ENCODE measurements around the gene HGS. TPM values are rescaled to one million over a fixed set of nuclear protein-coding genes. Genes with fewer than 3 reads are reported as not detected.

HGS gene
- total RNA-seq, 1 donor from 2014 or later = 142 TPM

- H3K4me1 Mint-ChIP-seq (ENCODE audit: unreplicated experiment) = peaks cover 9% of the 10 kb centered on the region
- no peak for TF ChIP-seq CTCF (IDR thresholded peaks at IDR 0.05; ENCODE audit: unreplicated experiment)
- peaks cover 8% of the 10 kb centered on the region for H3K27me3 Mint-ChIP-seq (ENCODE audit: unreplicated experiment)
- no peak overlapping the region for H3K4me3 Mint-ChIP-seq (ENCODE audit: unreplicated experiment)
- H3K27ac Mint-ChIP-seq (ENCODE audit: unreplicated experiment) = no peak overlapping the region
- no peaks in the 10 kb centered on the region for H3K9me3 Mint-ChIP-seq (ENCODE audit: unreplicated experiment)
- no peaks in the 10 kb centered on the region for H3K36me3 Mint-ChIP-seq (ENCODE audit: low read depth, unreplicated experiment)
- no peak for DNase-seq (ENCODE audit: low spot score)
Measured at GRCh38 chr17:81715107-81715871, 31.5 kb downstream of the HGS start.

DNA sequence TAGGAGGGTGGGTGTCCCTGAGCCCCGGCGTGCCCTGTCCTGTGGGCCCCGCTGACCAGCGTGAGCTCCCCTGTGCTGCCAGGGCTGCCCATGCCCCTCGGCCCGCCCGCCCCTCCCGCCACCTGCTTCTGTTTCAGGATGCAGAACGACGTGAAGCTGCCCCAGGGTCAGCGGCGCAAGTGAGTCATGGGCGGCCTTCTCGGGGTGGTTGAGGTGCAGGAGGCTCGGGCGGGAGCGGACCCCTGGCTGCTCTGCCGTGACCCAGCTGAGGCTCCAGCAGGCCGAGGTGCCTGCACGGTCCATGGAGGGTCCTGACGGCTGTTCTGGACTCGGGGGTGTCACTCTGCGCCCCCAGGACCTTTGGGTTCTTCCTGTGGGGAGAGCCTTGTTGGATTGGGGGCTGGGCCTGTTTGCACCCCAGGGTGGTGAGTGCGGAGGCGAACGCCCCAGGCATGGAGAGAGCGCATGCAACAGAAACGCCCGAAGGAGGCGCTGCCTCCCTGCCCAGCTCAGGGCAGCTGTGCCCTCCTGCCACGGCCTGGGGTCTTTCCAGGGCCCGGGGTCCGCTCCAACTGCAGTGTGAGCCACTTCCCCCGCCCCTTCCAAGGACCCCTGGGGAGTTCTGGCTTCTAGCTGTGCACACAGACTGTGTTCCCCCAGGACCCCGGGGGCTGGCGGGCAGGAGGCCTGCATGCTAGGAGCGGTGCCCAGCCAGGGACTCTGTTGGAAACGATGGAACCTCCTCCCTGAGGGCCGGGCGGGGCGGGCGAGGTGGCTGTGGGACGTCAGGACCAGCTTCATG lies 32.3 kb downstream of the HGS start:
- Mint-ChIP-seq H3K27ac (ENCODE audit: unreplicated experiment) (no peak overlapping the region), H3K9me3 (ENCODE audit: unreplicated experiment) (no peaks in the 10 kb centered on the region), H3K4me1 (ENCODE audit: unreplicated experiment) (peaks cover 4% of the 10 kb centered on the region), H3K36me3 (ENCODE audit: low read depth, unreplicated experiment) (no peaks in the 10 kb centered on the region), H3K4me3 (ENCODE audit: unreplicated experiment) (no peak overlapping the region), H3K27me3 (ENCODE audit: unreplicated experiment) (peaks cover 5% of the 10 kb centered on the region)
- no peak for TF ChIP-seq CTCF (IDR thresholded peaks at IDR 0.05; ENCODE audit: unreplicated experiment)
- no peak for DNase-seq (ENCODE audit: low spot score)

DNA sequence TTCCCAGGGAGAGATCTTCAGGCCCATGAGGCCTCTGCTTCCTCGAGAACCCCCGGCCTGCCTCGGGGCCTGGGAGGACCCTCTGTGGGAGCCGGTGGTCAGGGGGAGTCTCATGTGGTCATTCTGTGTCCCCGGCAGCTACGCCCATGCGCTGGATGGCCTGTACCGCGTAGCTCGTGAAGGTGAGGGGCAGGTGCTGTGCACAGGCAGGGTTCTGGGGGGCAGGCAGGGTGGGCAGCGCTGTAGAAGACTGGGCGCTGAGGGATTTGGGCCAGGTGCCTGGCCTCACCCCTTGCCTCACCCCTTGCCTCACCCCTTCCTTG lies 32.8 kb downstream of the HGS start:
- no peak overlapping the region for H3K4me3 Mint-ChIP-seq (ENCODE audit: unreplicated experiment)
- H3K4me1 Mint-ChIP-seq (ENCODE audit: unreplicated experiment) = peaks cover 4% of the 10 kb centered on the region
- no peak for DNase-seq (ENCODE audit: low spot score)
- no peaks in the 10 kb centered on the region for H3K36me3 Mint-ChIP-seq (ENCODE audit: low read depth, unreplicated experiment)
- no peak overlapping the region for H3K27ac Mint-ChIP-seq (ENCODE audit: unreplicated experiment)
- no peaks in the 10 kb centered on the region for H3K9me3 Mint-ChIP-seq (ENCODE audit: unreplicated experiment)
- TF ChIP-seq CTCF (IDR thresholded peaks at IDR 0.05; ENCODE audit: unreplicated experiment) = no peak
- H3K27me3 Mint-ChIP-seq (ENCODE audit: unreplicated experiment) = peaks cover 5% of the 10 kb centered on the region

DNA sequence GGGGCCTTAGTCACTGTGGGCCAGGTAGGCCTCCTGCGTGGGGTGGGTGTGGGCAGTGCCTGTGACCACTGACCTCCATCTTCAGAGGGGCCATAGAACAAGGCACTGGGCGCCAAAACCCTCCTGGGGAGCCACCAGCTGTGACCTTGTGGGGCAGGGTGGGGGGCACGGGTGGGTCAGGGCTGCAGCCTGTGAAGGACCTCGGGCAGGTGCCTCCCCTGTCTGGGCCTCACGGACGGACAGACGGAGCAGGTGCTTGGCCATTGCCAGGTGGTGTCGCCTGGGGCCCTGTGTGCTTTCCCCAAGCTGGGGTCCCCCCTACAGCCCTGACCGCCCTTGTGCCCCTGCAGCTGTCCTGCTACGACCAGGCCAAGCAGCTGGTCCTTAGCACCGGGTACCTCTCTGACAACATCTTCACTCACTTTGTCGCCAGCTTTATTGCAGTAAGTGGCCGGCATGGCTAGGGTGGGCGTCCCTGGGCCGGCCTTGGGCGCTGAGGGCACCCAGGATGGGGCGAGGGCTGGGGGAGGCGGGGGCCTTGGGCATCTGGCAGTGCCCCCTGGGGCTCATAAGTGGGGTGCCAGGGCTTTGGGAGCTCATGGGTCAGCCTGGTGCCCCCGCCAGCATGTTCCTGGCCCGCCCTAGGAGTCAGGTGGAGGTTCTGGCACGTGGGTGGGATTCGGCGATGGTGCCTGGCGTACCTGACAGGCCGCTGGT lies 33.4 kb downstream of the HGS start:
- H3K9me3 Mint-ChIP-seq (ENCODE audit: unreplicated experiment) = no peaks in the 10 kb centered on the region
- no peak for DNase-seq (ENCODE audit: low spot score)
- H3K4me3 Mint-ChIP-seq (ENCODE audit: unreplicated experiment) = no peak overlapping the region
- H3K36me3 Mint-ChIP-seq (ENCODE audit: low read depth, unreplicated experiment) = no peaks in the 10 kb centered on the region
- no peak for TF ChIP-seq CTCF (IDR thresholded peaks at IDR 0.05; ENCODE audit: unreplicated experiment)
- no peak overlapping the region for H3K27ac Mint-ChIP-seq (ENCODE audit: unreplicated experiment)
- peaks cover 4% of the 10 kb centered on the region for H3K4me1 Mint-ChIP-seq (ENCODE audit: unreplicated experiment)
- peaks cover 6% of the 10 kb centered on the region for H3K27me3 Mint-ChIP-seq (ENCODE audit: unreplicated experiment)
